GM18505 (cell line): ENCODE measurements around the gene NDUFB4.

Experiments
- ATAC-seq: cut with Tn5 transposase; IDR thresholded peaks from one replicate; pipeline ENCODE4 v1.9.1; 2021; ENCODE audit not compliant: unreplicated experiment
- POLR2A ChIP-seq: IDR thresholded peaks from 4 replicates; pipeline ENCODE4 v1.6.1; 2011; ENCODE audit warnings: borderline replicate concordance; ENCODE audit not compliant: insufficient read depth, insufficient read length; ENCODE audit errors: extremely low read depth

NDUFB4 gene

GRCh38 chr3:120596116-120596852 is at the start of gene NDUFB4:
Gene NDUFB4, plus strand, starts transcription at chr3:120596336. Its CDS starts 24 bp downstream, at chr3:120596360.
- peak; percentile 85 for TF ChIP-seq POLR2A
- peak; percentile 95 for ATAC-seq

GRCh38 chr3:120550546-120550945 is 45.6 kb upstream of the NDUFB4 start:
- no peak for TF ChIP-seq POLR2A

GRCh38 chr3:120552184-120553172 is 43.7 kb upstream of the NDUFB4 start:
- no peak for TF ChIP-seq POLR2A
- no peak for ATAC-seq

More at GRCh38 chr3:120550546-120550945, 45.6 kb upstream of the NDUFB4 start:
- no peak for ATAC-seq

GRCh38 chr3:120554812-120555606 is 41.1 kb upstream of the NDUFB4 start:
- no peak for TF ChIP-seq POLR2A
- no peak for ATAC-seq

- ATAC-seq: no peak
Observed at GRCh38 chr3:120555657-120556509, 40.3 kb upstream of the NDUFB4 start.

GRCh38 chr3:120557115-120557514 is 39.0 kb upstream of the NDUFB4 start:
- TF ChIP-seq POLR2A: no peak

More at GRCh38 chr3:120555657-120556509, 40.3 kb upstream of the NDUFB4 start:
- TF ChIP-seq POLR2A: no peak

GRCh38 chr3:120558771-120559241 is 37.3 kb upstream of the NDUFB4 start:
- ATAC-seq: peak; percentile 91
- no peak for TF ChIP-seq POLR2A

More at GRCh38 chr3:120557115-120557514, 39.0 kb upstream of the NDUFB4 start:
- ATAC-seq: no peak

- TF ChIP-seq POLR2A: no peak
- ATAC-seq: peak; percentile 32
Observed at GRCh38 chr3:120559242-120560061, 36.7 kb upstream of the NDUFB4 start.

- no peak for TF ChIP-seq POLR2A
- ATAC-seq: no peak
Observed at GRCh38 chr3:120560304-120561250, 35.6 kb upstream of the NDUFB4 start.
